GM21786 (cell line): Measurements from ENCODE around the gene PBXIP1.

ENCODE experiments used
- ATAC-seq: cut with Tn5 transposase; IDR thresholded peaks from one replicate; pipeline ENCODE4 v1.9.1; 2021; ENCODE audit not compliant: unreplicated experiment

Gene PBXIP1

GRCh38 chr1:154974102-154974807 lies 18.4 kb upstream of the PBXIP1 start, which contains the start of gene CKS1B:
Gene CKS1B (plus strand): TSS chr1:154974681. CDS start chr1:154974746, 65 bp downstream.
- ATAC-seq, result peak; percentile 77

GRCh38 chr1:154973344-154974101 lies 17.6 kb upstream of the PBXIP1 start:
- ATAC-seq, result peak; percentile 21

- no peak for ATAC-seq
Observed at GRCh38 chr1:154972517-154973343, 16.8 kb upstream of the PBXIP1 start.

GRCh38 chr1:154972213-154972516 lies 16.3 kb upstream of the PBXIP1 start:
- no peak for ATAC-seq

- no peak for ATAC-seq
Observed at GRCh38 chr1:154971341-154971998, 15.6 kb upstream of the PBXIP1 start.

GRCh38 chr1:154970631-154971340 lies 14.9 kb upstream of the PBXIP1 start, which contains the start of gene SHC1:
Gene SHC1 (minus strand): TSS chr1:154970747. CDS start chr1:154970526, 221 bp downstream.
- no peak for ATAC-seq

- ATAC-seq, result no peak
Observed at GRCh38 chr1:154969860-154970452, 14.1 kb upstream of the PBXIP1 start.

- no peak for ATAC-seq
Observed at GRCh38 chr1:154969246-154969645, 13.3 kb upstream of the PBXIP1 start.

GRCh38 chr1:154968731-154969130 lies 12.8 kb upstream of the PBXIP1 start:
- ATAC-seq, result no peak

GRCh38 chr1:154967331-154967950 lies 11.5 kb upstream of the PBXIP1 start:
- no peak for ATAC-seq

- no peak for ATAC-seq
Observed at GRCh38 chr1:154966111-154966510, 10.2 kb upstream of the PBXIP1 start.

GRCh38 chr1:154964359-154964758 lies 8.5 kb upstream of the PBXIP1 start:
- no peak for ATAC-seq

- no peak for ATAC-seq
Observed at GRCh38 chr1:154963643-154964042, 7.7 kb upstream of the PBXIP1 start.

GRCh38 chr1:154962795-154963330 lies 7.0 kb upstream of the PBXIP1 start:
- no peak for ATAC-seq

GRCh38 chr1:154962156-154962749 lies 6.4 kb upstream of the PBXIP1 start:
- no peak for ATAC-seq

- ATAC-seq, result peak; percentile 77
Observed at GRCh38 chr1:154961207-154962155, 5.6 kb upstream of the PBXIP1 start, which contains the start of gene PYGO2. Gene PYGO2 (minus strand): TSS chr1:154961782. CDS start chr1:154961576, 206 bp downstream.

- ATAC-seq, result no peak
Observed at GRCh38 chr1:154960446-154961136, 4.7 kb upstream of the PBXIP1 start.
